ENCODE measurements around the gene BDH2. TPM values are rescaled to one million over a fixed set of nuclear protein-coding genes. Genes with fewer than 3 reads are reported as not detected.

The BDH2 gene
- total and polyA plus RNA-seq, 2 donors (not counting 3 experiments of a cell fraction or from before 2014, with no cell fraction given) = 29.4 to 40.9 TPM

- dilution Hi-C loops (cut with MboI; ENCODE audit: extremely low pct_ligation_motif_present, low sequenced_read_pairs) = no loop called here
- TF ChIP-seq FOS (IDR thresholded peaks at IDR 0.05; ENCODE audit: borderline replicate concordance, insufficient read depth, low read length) (no peak), EZH2 (IDR thresholded peaks at IDR 0.05; ENCODE audit: borderline replicate concordance, low read depth, low read length, severe bottlenecking) (no peak), MYC (IDR thresholded peaks at IDR 0.05; ENCODE audit: low read depth, low read length) (no peak), CTCF (IDR thresholded peaks at IDR 0.05; ENCODE audit: extremely low read depth in 1 of 2, insufficient read depth in 1 of 2, low read depth in 1 of 2, low read length in 2 of 2) (no peak), MAX (IDR thresholded peaks at IDR 0.05; ENCODE audit: insufficient read depth, insufficient read length) (no peak), POLR2A (IDR thresholded peaks at IDR 0.05; ENCODE audit: low read depth, low read length) (no peak), GATA2 (IDR thresholded peaks at IDR 0.05; ENCODE audit: insufficient read depth, insufficient read length, low read depth, low read length) (no peak), POLR2AphosphoS5 (IDR thresholded peaks at IDR 0.05; ENCODE audit: insufficient read depth, low read depth, low read length) (no peak), JUN (IDR thresholded peaks at IDR 0.05; ENCODE audit: borderline replicate concordance, insufficient read depth, insufficient read length, low read depth) (no peak)
- POLR2A ChIA-PET = interaction anchor here (0.7 kb wide), 1 partner anchor 8 kb away, joined by 3 read pairs; no protein-coding TSS in a partner anchor
- DNase-seq (ENCODE audit: low read depth, low spot score) (no peak), FAIRE-seq (no peak)
- Histone ChIP-seq H3K36me3 (ENCODE audit: control insufficient read depth in 2 of 2, extremely low read depth in 1 of 2, insufficient read depth in 2 of 2, low read length in 2 of 2) (no peaks in the 10 kb centered on the region), H3K27me3 (ENCODE audit: control insufficient read depth in 2 of 2, insufficient read depth in 2 of 2, low read length in 2 of 2) (no peaks in the 10 kb centered on the region), H2AFZ (ENCODE audit: low read depth, low read length) (no peak overlapping the region), H3K4me3 (replicated peaks in 1 of 3; ENCODE audit: insufficient read depth in 1 of 3, low read depth in 1 of 3, low read length in 3 of 3) (no peak overlapping the region), H3K79me2 (ENCODE audit: control insufficient read depth, insufficient read depth, low read length) (no peaks in the 10 kb centered on the region), H4K20me1 (replicated peaks; ENCODE audit: control insufficient read depth, extremely low read depth, insufficient read depth, low read length) (no peaks in the 10 kb centered on the region), H3K9ac (replicated peaks; ENCODE audit: extremely low read depth, insufficient read depth, low read length) (no peak overlapping the region), H3K4me2 (ENCODE audit: insufficient read depth, low read length) (no peak overlapping the region), H3K27ac (ENCODE audit: insufficient read depth, low read depth, low read length) (no peak overlapping the region), H3K4me1 (ENCODE audit: control insufficient read depth, extremely low read depth, insufficient read depth, low read length) (no peaks in the 10 kb centered on the region), H3K9me1 (replicated peaks; ENCODE audit: control insufficient read depth, extremely low read depth, insufficient read depth, low read length) (no peaks in the 10 kb centered on the region), H3K9me3 (replicated peaks; ENCODE audit: control insufficient read depth, insufficient read depth, low read length) (no peaks in the 10 kb centered on the region)
- CTCF ChIA-PET = interaction anchor here (1.0 to 2.5 kb wide), 4 partner anchors 9 to 64 kb away, joined by 4 to 12 read pairs (median 4); partner anchors contain the start of gene BDH2
- intact Hi-C loops (cut with micrococcal nuclease) = no loop called here
- no TSS peak for BruUV-seq (replicated peaks)
Measured at GRCh38 chr4:103036169-103036568, 63.5 kb downstream of the BDH2 start.
